ENCODE results near the gene ROPN1.
"Not testable (repeated sequence)": the region's sequence is repeated elsewhere in the genome, so short reads cannot be mapped to it uniquely, and the experiment has no call there.

ROPN1 gene

DNA sequence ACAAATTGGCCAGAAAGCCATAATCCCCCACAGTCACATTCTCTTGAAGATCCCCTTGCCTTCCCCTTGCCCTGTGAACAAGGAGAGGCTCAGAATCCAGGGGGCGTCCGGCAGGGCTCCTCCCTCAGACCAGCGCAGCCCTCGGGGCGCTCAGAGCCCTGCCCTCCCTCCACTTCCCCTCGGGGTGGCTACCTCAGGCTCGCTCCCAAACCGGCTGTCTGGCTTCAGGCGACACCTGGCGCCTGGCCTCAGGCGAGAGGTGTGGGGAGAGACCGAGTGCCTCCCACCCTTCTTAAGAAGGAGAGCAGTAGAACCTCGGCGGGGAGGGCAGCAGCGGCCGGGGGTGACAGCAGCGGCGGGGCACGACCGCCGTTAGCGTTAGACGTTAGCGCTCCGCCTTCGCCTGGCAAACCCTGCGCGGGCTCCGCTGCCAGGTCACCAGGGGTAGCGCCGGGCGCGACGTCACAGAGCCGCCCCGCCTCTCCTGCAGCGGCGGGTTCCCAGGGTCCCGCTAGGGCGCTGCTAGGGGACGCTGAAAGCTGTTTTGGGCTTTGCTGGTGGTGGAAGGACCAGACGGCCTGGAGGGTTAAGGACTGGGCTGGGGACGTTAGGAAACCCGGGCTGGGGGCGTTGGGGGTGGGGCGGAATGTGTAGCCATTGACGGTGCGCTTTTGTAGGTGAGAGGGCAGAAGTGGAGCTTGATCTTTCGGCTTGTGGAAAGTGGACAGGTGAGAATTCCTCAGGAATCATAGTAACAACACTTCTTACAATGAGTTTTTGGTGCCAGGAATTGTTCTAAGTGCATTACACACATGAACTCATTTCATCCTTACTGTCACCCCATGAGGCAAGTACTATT is at the start of gene ROPN1:
TSS of gene ROPN1 (minus strand) at position 395 of the 859 bp plus-strand sequence. CDS start 11,643 bp downstream, outside the sequence.
- DNase-seq (ENCODE audit: low read depth), result not testable (repeated sequence)

DNA sequence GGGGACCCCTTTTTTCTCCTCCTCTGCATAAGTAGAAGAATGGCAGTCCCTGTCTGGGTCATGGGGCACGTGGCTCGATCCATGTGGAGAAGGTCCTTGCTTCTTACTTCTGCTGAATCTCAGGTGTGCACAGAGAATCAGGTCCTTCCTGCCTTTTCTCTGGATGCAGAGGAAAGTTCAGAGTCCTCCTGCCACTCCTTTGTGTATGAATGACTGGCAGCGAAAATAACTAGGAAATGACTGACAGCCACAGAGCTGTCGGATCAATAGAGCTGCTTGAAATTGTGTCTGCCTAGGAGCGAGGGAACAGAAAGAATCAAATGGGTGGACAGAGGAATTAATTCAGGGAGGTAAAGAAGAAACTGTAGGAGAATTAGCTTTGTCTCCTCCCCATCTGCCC is 49.6 kb upstream of the ROPN1 start:
- no peak for DNase-seq (ENCODE audit: low read depth)

DNA sequence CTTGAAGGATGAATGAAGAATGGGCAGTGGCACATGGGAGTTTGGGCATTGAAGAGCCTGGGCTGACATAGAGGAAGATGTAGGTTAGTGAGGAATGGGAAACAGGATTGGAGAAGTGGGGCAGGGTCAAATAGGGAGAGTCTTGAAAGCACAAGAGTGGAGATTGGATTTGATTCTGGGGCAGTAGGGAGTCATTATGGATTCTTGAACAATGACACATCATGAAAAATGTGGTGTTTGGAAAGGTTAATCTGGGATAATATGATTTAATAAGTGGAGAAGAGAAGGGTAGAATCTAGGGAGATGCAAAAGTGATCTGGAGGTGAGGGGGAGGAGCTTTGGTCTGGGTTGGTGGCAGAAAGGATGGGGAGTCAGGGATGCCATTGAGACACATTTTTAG is 45.4 kb upstream of the ROPN1 start:
- no peak for DNase-seq (ENCODE audit: low read depth)

GRCh38 chr3:124036214-124036613 is 44.3 kb upstream of the ROPN1 start:
- not testable (repeated sequence) for DNase-seq (ENCODE audit: low read depth)

- no peak for DNase-seq (ENCODE audit: low read depth)
These were observed 43.7 kb upstream of the ROPN1 start for GRCh38 chr3:124035463-124036121.

DNA sequence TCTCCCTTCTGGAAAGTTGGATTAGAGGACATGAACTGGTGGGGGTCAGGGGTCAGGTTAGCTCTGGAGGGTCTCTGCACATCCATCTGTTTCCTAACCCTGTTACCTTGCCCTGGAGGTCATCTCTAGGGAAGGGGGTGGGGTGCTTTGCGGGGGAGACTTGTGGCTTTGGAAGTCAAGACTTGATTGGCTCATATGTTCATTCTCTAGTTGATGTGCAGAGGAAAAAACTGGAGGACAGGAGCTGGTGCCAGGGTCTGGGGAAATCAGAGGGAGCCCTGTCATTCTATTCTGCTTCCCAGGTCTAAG is 42.9 kb upstream of the ROPN1 start:
- no peak for DNase-seq (ENCODE audit: low read depth)

DNA sequence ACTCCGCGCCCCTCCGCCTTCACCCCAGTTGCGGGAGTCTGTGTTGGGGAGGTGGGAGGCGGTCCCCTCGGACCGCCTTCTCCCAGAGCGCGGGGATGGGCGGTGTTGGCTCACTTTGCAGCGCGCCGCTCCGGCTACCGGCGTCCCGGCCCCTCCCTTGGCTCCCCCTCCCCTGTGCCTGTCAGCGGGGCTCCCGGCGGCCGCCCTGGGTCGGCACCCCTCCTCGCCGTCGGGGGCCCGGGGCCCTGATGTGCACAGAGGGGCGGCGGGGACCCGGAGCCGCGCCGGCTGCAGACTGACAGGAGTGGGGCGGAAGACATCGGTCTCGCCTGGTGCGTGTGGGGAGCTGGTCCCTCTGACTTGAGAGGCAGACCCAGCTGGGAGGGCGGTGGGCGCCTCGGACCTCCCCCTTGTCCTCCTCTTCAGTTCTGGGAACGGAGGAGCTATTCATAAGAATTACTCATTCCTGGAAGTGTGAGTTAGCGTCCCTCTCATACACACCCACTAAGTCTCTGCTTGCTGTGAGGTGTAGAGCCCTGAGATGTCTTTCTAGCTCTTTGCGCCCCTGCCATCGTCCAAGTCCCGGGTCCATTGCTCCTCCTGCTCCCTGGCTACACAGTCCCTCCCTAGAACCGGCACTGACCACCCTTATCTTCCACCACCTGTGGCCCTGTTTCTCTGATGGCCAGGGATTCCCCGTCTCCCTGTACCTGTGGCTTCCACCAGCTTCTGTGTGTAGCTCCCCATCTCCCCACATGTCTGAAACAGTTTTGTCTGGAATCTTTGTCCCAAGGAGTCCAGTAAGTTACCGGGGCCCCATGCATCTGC is 42.3 kb upstream of the ROPN1 start:
- DNase-seq (ENCODE audit: low read depth), result no peak

GRCh38 chr3:124033360-124034015 is 41.6 kb upstream of the ROPN1 start, which contains the start of gene KALRN:
TSS of gene KALRN (plus strand) at chr3:124033369.
- no peak for DNase-seq (ENCODE audit: low read depth)

DNA sequence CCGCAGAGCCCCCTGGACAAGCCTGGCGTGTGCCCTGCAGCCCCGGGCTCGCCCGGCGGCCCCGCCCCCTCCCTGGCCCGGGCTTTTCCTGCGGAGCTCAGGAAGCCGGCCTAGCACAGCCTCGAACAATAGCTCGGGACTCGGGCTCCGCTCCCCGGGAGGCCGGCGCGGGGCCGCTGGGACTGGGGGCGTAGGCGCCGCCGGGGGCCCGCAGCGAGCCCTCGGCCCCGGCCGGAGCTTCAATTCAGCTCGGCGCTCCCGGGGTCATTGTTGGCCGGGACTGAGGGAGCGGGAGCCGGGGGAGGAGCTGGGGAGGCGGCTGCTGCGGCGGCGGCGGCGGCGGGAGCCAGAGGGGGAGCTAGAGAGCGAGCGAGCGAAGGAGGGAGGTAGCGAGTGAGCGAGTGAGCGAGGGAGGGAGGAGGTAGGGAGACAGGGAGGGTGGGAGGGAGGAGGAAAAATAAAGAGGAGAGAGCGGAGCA is 41.0 kb upstream of the ROPN1 start:
- DNase-seq (ENCODE audit: low read depth), result peak; percentile 34

DNA sequence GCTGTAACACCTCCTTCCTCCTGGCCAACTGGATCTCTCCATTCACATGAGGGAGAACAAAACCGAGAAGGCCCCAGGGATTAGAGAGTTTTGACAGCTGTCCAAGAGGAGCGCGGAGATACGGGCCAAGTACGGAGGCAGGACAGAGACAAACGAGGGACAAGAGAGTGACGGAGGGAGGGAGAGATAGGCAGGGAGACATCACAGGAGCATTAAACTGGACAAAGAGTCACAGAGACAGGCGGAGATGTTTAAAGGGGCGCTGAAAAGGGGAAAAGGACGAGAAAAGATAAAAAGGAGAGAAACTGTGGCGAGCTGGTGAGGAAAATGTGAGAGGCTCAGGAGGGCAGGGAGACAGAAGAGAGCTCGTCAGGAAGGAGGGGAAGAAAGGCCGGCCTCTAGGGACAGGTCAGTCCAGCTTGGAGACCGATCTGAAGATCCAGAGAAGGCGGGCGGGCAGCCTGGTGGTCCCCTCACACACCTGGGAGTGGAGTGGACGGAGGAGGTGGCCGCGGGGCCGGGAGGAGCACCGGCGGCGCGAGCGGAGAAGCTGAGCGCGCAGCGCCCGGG is 40.5 kb upstream of the ROPN1 start:
- DNase-seq (ENCODE audit: low read depth), result no peak

- no peak for DNase-seq (ENCODE audit: low read depth)
These were observed 34.6 kb upstream of the ROPN1 start for GRCh38 chr3:124026516-124026915.

- DNase-seq (ENCODE audit: low read depth), result not testable (repeated sequence)
These were observed 31.6 kb upstream of the ROPN1 start for GRCh38 chr3:124023531-124023930.

GRCh38 chr3:124019291-124019690 is 27.4 kb upstream of the ROPN1 start:
- DNase-seq (ENCODE audit: low read depth), result no peak

DNA sequence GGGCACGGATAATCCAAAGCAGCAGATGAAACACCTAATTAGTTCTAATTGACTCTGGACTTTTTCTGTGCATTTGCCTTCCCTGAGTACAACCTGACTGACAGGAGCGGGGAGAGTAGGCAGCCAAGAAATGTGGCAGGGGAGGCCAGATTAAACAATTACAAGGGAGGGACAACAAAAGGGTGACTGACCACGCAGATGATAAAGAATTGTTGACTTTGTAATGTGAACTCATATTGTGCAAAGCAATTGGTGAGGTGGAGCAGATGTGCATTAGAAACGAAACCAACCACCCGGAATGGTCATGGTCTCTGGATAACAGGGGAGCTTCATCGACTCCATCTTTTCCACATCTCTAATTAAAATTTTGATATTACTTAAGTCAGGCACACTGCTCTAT is 25.6 kb upstream of the ROPN1 start:
- DNase-seq (ENCODE audit: low read depth), result not testable (repeated sequence)

DNA sequence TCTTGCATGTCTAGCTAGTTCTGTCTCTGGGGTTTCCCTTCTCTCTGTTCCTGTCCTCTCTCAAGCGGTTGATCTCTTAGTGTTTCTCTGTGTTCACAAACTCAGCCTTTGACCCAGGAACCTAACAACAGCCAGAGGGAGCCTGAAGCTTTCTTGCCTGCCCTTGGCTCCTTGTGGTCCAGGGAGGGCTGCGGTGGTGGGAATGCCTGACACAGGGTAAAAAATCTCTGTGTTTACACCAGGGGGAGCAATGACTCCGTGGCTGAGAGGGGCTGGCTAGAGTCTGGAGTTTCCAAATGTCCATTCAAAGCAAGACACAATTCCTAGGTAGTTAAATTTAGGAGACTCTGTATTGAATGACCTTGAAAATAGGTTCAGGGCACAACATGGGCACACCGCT is 24.6 kb upstream of the ROPN1 start:
- not testable (repeated sequence) for DNase-seq (ENCODE audit: low read depth)

- DNase-seq (ENCODE audit: low read depth), result no peak
These were observed 22.5 kb upstream of the ROPN1 start for GRCh38 chr3:124014366-124014942.

DNA sequence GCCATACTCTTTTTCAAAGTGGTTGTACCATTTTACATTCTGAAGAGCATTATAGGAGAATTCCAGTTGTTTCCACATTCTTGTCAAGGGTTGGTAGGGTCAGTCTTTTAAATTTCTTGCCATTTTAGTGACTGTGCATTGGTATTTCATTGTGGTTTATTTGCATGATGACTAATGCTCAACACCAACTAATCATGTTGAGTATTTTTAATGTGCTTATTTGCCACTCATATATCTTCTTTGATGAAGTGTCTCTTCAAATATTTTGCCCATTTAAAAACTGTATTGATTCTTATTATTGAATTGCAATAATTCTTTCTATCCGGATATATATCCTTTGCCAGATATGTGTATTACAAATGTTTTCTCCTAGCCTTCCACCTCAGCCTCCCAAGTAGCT is 16.4 kb upstream of the ROPN1 start:
- not testable (repeated sequence) for DNase-seq (ENCODE audit: low read depth)

GRCh38 chr3:124007186-124007585 is 15.3 kb upstream of the ROPN1 start:
- DNase-seq (ENCODE audit: low read depth), result no peak

DNA sequence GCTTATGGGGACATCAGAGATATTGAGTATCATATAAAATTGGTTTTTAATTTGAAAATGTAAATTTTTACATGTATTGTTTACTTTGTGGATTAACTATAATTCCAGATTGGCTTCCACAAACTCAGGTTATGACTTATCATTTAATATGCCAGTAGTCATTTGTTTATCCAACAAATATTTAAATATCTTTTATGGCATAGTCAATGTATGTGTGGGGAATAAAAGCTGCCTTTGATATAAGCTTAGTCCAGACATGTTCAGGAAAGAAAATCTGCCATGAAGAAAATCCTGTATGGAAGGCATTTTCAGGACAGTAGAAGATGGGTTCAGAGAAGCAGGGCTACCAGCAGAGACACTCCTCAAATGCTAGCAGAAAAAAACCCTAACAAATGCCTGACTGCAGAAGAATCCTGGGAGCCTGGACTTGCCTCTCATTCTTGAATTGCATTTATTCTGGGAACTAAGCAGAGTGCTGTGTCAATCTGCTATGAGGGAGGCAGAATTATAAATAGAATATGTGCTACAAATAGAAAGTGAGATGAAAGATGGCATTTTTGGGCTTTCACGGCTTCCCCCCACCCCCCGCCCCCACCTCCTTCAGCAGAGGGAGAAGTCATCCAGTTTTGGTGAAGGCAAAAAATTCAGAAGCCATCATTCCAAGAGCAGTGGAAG is 10.6 kb upstream of the ROPN1 start:
- DNase-seq (ENCODE audit: low read depth), result not testable (repeated sequence)

DNA sequence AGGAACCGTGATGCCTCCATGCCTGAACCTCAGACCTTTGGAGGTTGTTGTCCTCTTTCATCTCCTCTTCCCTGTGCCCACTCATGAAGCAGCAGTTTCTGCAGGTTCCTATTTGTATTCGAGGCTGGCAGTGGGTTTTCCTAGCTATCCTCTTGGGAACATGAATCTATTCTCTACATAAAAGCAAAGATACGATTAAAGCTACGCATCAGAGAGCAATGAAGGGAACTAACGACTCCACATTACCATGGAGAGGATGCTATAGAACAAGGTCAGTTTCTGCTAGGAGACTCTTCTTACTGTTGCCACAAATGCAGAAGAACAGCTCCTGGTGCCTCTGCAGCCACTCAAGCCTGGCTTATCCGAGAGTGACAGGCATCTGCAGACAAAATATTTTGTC is 9.4 kb upstream of the ROPN1 start:
- DNase-seq (ENCODE audit: low read depth), result not testable (repeated sequence)

DNA sequence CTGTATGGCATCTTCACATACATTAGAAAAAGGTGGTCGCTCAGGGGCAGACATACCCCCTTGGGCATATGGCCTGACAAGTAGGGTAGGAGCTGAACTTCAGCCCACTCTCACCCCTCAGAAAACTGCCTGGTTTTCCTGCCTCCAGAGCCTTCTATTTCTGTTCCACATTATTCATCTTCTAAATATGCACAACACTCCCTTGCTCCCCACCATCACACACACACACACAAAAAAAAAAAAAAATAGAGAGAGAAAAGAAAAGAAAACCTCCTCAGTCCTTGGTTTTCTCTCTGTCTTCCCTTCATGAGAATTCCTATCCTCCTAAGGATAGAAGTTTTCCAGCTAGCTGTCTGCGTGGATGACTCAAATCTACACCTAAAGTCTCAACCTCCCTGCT is 5.6 kb upstream of the ROPN1 start:
- DNase-seq (ENCODE audit: low read depth), result no peak

Measured in stimulated activated CD8-positive, alpha-beta memory T cell treated with anti-CD3 and anti-CD28 coated beads, Interleukin-15, amount 100 ng/mL, for 1 hour (primary cell).